ENCODE results near the gene TMEM106B. TPM values are rescaled to one million over a fixed set of nuclear protein-coding genes. Genes with fewer than 3 reads are reported as not detected.

Gene TMEM106B
- total RNA-seq, 1 donor from 2014 or later, result 22.1 TPM

- Mint-ChIP-seq H3K9me3 (peaks cover 3% of the 10 kb centered on the region), H3K27me3 (no peaks in the 10 kb centered on the region), H3K27ac (no peak overlapping the region), H3K36me3 (ENCODE audit: low read depth) (peaks cover 33% of the 10 kb centered on the region), H3K4me1 (peaks cover 25% of the 10 kb centered on the region), H3K4me3 (no peak overlapping the region)
- ATAC-seq (ENCODE audit: low read depth) (no peak), DNase-seq (no peak)
- intact Hi-C loops (cut with micrococcal nuclease), result no loop called here
- TF ChIP-seq, protein P1, sequence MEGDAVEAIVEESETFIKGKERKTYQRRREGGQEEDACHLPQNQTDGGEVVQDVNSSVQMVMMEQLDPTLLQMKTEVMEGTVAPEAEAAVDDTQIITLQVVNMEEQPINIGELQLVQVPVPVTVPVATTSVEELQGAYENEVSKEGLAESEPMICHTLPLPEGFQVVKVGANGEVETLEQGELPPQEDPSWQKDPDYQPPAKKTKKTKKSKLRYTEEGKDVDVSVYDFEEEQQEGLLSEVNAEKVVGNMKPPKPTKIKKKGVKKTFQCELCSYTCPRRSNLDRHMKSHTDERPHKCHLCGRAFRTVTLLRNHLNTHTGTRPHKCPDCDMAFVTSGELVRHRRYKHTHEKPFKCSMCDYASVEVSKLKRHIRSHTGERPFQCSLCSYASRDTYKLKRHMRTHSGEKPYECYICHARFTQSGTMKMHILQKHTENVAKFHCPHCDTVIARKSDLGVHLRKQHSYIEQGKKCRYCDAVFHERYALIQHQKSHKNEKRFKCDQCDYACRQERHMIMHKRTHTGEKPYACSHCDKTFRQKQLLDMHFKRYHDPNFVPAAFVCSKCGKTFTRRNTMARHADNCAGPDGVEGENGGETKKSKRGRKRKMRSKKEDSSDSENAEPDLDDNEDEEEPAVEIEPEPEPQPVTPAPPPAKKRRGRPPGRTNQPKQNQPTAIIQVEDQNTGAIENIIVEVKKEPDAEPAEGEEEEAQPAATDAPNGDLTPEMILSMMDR (IDR thresholded peaks at IDR 0.05), result no peak
- CTCF ChIA-PET, result no interaction called here
- POLR2A ChIA-PET, result no interaction called here
Observed at GRCh38 chr7:12235970-12236369, 24.9 kb downstream of the TMEM106B start.

DNA sequence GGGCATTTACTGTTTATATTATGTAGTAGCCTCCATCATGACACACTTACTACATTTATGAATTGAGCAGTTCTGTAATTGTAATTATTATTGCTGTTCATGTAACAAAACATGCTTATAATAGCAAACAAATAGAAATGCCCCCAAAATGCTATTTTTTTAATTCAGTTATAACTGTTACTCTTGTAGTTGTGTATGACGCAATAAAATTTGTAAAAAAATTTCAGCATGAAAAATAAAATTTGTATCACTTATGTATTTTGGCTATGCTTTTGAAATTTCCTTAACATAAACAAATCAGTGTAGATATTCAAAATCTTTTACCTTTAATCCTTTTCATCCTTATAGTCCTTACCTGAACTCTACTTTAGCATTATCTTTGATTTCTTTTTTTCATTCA is 25.9 kb downstream of the TMEM106B start:
- Mint-ChIP-seq H3K27ac (no peak overlapping the region), H3K27me3 (no peaks in the 10 kb centered on the region), H3K36me3 (ENCODE audit: low read depth) (peaks cover 29% of the 10 kb centered on the region), H3K9me3 (peaks cover 3% of the 10 kb centered on the region), H3K4me3 (no peak overlapping the region), H3K4me1 (peaks cover 32% of the 10 kb centered on the region)
- ATAC-seq (ENCODE audit: low read depth) (no peak), DNase-seq (no peak)
- ChIA-PET CTCF (no interaction called here), POLR2A (no interaction called here)
- intact Hi-C loops (cut with micrococcal nuclease), result no loop called here
- TF ChIP-seq, protein P1 (IDR thresholded peaks at IDR 0.05), result no peak

GRCh38 chr7:12239806-12240205 is 28.7 kb downstream of the TMEM106B start:
- peak; percentile 54 for ATAC-seq (ENCODE audit: low read depth)

DNA sequence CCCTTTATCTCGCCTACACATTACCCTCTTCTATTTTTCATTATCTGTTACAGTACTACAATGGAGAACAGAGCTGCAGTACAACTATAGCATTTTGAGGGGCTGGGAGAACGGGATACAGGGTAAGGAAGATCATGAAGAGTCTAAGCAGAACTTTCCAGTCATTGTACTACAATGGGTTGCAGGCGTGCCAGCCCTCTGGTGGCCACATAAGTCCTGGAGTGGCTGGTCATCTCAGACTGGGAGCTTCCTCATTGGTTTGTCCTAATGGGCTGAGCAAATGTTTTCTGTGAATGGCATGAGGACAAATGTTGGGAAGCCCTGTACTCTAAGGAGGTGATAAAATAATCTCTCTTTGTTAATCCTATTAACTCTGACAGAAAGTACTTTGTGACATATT is 33.0 kb downstream of the TMEM106B start:
- ChIA-PET CTCF (no interaction called here), POLR2A (no interaction called here)
- Mint-ChIP-seq H3K4me3 (no peak overlapping the region), H3K9me3 (no peaks in the 10 kb centered on the region), H3K27me3 (peaks cover 6% of the 10 kb centered on the region), H3K36me3 (ENCODE audit: low read depth) (no peaks in the 10 kb centered on the region), H3K27ac (no peak overlapping the region), H3K4me1 (peaks cover 21% of the 10 kb centered on the region)
- no peak for ATAC-seq (ENCODE audit: low read depth)
- no peak for DNase-seq
- TF ChIP-seq, protein P1 (IDR thresholded peaks at IDR 0.05), result no peak
- intact Hi-C loops (cut with micrococcal nuclease), result loop anchor here (2.0 kb wide), 1 partner anchor 13 kb away; no protein-coding TSS in a partner anchor

More at GRCh38 chr7:12239806-12240205, 28.7 kb downstream of the TMEM106B start:
- Mint-ChIP-seq H3K27me3 (no peaks in the 10 kb centered on the region), H3K36me3 (ENCODE audit: low read depth) (peaks cover 17% of the 10 kb centered on the region), H3K9me3 (peaks cover 3% of the 10 kb centered on the region), H3K4me3 (no peak overlapping the region), H3K4me1 (peaks cover 21% of the 10 kb centered on the region), H3K27ac (no peak overlapping the region)
- CTCF ChIA-PET, result no interaction called here
- intact Hi-C loops (cut with micrococcal nuclease), result loop anchor here (2.0 kb wide), 1 partner anchor 17 kb away; no protein-coding TSS in a partner anchor
- no peak for DNase-seq
- TF ChIP-seq, protein P1 (IDR thresholded peaks at IDR 0.05), result no peak
- POLR2A ChIA-PET, result no interaction called here

DNA sequence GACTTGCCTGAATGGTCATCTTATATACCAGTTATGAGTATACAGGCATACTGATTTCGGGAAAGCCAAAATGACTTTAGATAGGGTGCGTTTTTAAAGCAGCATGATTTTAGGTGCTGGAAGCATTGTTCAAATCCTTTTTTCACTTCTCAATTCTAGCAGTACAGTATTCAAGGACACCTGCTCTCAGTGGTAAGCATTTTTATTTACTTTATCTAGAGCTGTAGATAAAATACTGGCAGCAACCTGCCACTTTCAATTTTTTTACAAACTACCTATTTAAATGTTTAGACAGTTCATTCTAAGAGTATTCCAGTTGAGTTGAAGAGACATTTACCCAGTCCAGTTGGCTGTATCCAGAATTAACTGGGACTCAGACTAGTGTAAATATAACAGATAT is 33.6 kb downstream of the TMEM106B start:
- POLR2A ChIA-PET, result no interaction called here
- intact Hi-C loops (cut with micrococcal nuclease), result loop anchor here (2.0 kb wide), 1 partner anchor 14 kb away; no protein-coding TSS in a partner anchor
- CTCF ChIA-PET, result no interaction called here
- no peak for DNase-seq
- no peaks in the 10 kb centered on the region for H3K36me3 Mint-ChIP-seq (ENCODE audit: low read depth)
- peaks cover 16% of the 10 kb centered on the region for H3K4me1 Mint-ChIP-seq
- peaks cover 6% of the 10 kb centered on the region for H3K27me3 Mint-ChIP-seq
- TF ChIP-seq, protein P1 (IDR thresholded peaks at IDR 0.05), result no peak
- H3K4me3 Mint-ChIP-seq, result no peak overlapping the region
- H3K9me3 Mint-ChIP-seq, result no peaks in the 10 kb centered on the region
- no peak for ATAC-seq (ENCODE audit: low read depth)
- H3K27ac Mint-ChIP-seq, result no peak overlapping the region

All from activated B cell treated with CpG ODN at 0.5 μM for 24 hours (primary cell).